Vagina (tissue), 2 donors: ENCODE measurements around the gene SNRPA1. TPM values are rescaled to one million over a fixed set of nuclear protein-coding genes. Genes with fewer than 3 reads are reported as not detected.
A peak's percentile ranks its signal among the peaks of the same experiment; 100 is the strongest.

Experiments used
- DNase-seq, 2 donors: peaks; one replicate each; pipeline ENCODE4 v3.0.0-alpha.2; 2017; ENCODE audit errors: extremely low spot score in 2 of 2
- H3K27ac ChIP-seq: fragments of 200-600 bp; sonication (generic); one replicate; pipeline ENCODE4 v1.5.1; 2019
- H3K27me3 ChIP-seq: fragments of 200-600 bp; sonication (generic); one replicate; pipeline ENCODE4 v1.5.1; 2019
- H3K36me3 ChIP-seq, 2 donors: fragments of 200-600 bp; sonication (generic); one replicate each; pipeline ENCODE4 v1.5.1; 2017 to 2019
- H3K4me1 ChIP-seq: fragments of 200-600 bp; sonication (generic); one replicate; pipeline ENCODE4 v1.5.1; 2019
- H3K4me3 ChIP-seq, 2 donors: fragments of 200-600 bp; sonication (generic); 1 replicate in 1 of 2; 2 replicates in 1 of 2; pipeline ENCODE4 v1.5.1; 2016 to 2019
- H3K9me3 ChIP-seq: fragments of 200-600 bp; sonication (generic); one replicate; pipeline ENCODE4 v1.5.1; 2019
- CTCF ChIP-seq, 3 experiments: fragments of 450-650 bp in 2 of 3; fragments of 200-600 bp in 1 of 3; sonication (generic) in 1 of 3; IDR thresholded peaks; one replicate each; pipeline ENCODE4 v1.5.1; 2017 to 2019; ENCODE audit warnings: antibody characterized with exemption in 3 of 3, mild to moderate bottlenecking in 2 of 3, moderate library complexity in 2 of 3
- POLR2A ChIP-seq, 2 donors: fragments of 450-650 bp; IDR thresholded peaks; one replicate each; pipeline ENCODE4 v1.6.1; 2017; ENCODE audit warnings: antibody characterized with exemption in 2 of 2, mild to moderate bottlenecking in 2 of 2, moderate library complexity in 2 of 2
- POLR2AphosphoS5 ChIP-seq, 2 donors: sonication (generic); formaldehyde crosslinking; IDR thresholded peaks; one replicate each; pipeline ENCODE4 v1.9.0; 2017; ENCODE audit warnings: antibody characterized with exemption in 2 of 2, mild to moderate bottlenecking in 2 of 2, low read depth in 1 of 2; ENCODE audit not compliant: insufficient read depth in 1 of 2
- intact Hi-C: fragments of 100-400 bp; cut with DNase I; formaldehyde crosslinking; loops from one replicate; pipeline ENCODE4 v1.15.1; 2023
- total RNA-seq: library from RNA; depleted of rRNA; stranded (reverse); fragments of >200 nt; gene quantifications from one replicate; pipeline ENCODE4 v1.2.3, GENCODE V29; 2016

SNRPA1 gene
- total RNA-seq, 1 donor from 2014 or later: 30.7 TPM

DNA sequence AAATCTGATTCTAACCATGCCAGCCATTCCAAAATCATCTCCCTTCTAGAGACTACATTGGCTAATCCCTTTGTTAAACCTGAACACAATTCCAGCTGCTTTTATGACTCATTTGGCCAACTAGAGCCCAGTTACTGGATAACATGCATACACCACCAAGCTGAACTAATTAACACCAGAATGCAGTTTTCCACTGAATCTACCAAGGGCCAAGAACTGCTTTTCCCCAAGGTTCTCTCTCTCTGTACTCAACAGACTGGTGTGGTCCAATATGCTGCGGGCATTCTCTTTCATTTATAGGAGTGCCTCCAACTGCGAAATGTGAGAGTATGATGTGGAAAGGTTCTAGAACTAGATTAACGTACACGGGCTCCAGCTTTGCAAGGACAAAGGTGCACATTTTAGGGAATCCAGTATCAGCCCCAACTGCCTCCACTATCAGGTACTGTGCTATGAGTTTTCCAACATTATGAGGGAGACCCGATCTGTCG lies 44.7 kb downstream of the SNRPA1 start:
- TF ChIP-seq POLR2A (IDR thresholded peaks at IDR 0.05) (no peak), POLR2AphosphoS5 (IDR thresholded peaks at IDR 0.05; ENCODE audit: insufficient read depth in 1 of 2, low read depth in 1 of 2) (no peak), CTCF (IDR thresholded peaks at IDR 0.05) (no peak)
- H3K27me3 ChIP-seq: no peaks in the 10 kb centered on the region
- no peaks in the 10 kb centered on the region for H3K36me3 ChIP-seq
- intact Hi-C loops: loop anchor here (2.0 to 10.0 kb wide), 2 partner anchors 162 to 336 kb away; partner anchors contain the start of gene LRRK1
- no peaks in the 10 kb centered on the region for H3K9me3 ChIP-seq
- no peak for DNase-seq
- peaks cover 65% of the 10 kb centered on the region for H3K4me1 ChIP-seq
- peak overlapping the region; percentile 73 to 95 for H3K4me3 ChIP-seq
- H3K27ac ChIP-seq: peak overlapping the region; percentile 73

DNA sequence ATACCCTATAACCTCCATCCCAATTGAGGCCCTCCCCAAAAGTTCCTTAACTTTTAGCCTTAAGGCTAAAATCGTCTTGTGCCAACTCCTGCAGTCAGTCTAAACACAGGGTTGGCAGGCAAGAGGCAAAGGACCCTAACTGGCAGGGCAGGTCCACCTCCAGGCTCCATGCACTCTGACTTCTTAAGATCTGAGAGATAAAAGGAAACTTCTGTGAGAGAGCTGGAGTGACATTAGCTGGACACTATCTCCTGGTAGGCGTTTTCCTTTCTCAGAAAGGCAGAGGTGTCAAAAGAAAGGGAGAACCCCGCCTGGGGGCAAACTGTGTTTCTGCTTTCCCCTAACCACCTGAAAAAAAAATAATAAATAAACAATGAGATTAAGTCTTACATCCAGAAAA lies 46.8 kb downstream of the SNRPA1 start:
- Histone ChIP-seq H3K4me3 (no peak overlapping the region), H3K4me1 (peaks cover 85% of the 10 kb centered on the region)

GRCh38 chr15:101246824-101247745 lies 48.0 kb downstream of the SNRPA1 start:
- TF ChIP-seq POLR2AphosphoS5 (IDR thresholded peaks at IDR 0.05; ENCODE audit: insufficient read depth in 1 of 2, low read depth in 1 of 2) (no peak), POLR2A (IDR thresholded peaks at IDR 0.05) (no peak), CTCF (IDR thresholded peaks at IDR 0.05) (no peak)
- H3K27ac ChIP-seq: no peak overlapping the region
- H3K36me3 ChIP-seq: no peaks in the 10 kb centered on the region
- no peaks in the 10 kb centered on the region for H3K27me3 ChIP-seq
- no peak for DNase-seq
- H3K4me1 ChIP-seq: peaks cover 88% of the 10 kb centered on the region
- H3K4me3 ChIP-seq: no peak overlapping the region
- intact Hi-C loops: loop anchor here (10.0 kb wide), 1 partner anchor 52 kb away; no protein-coding TSS in a partner anchor
- no peaks in the 10 kb centered on the region for H3K9me3 ChIP-seq

More for the DNA sequence above, 46.8 kb downstream of the SNRPA1 start:
- Histone ChIP-seq H3K27ac (no peak overlapping the region), H3K36me3 (no peaks in the 10 kb centered on the region), H3K27me3 (no peaks in the 10 kb centered on the region), H3K9me3 (no peaks in the 10 kb centered on the region)
- DNase-seq: no peak
- no peak for TF ChIP-seq POLR2A (IDR thresholded peaks at IDR 0.05)
- no peak for TF ChIP-seq POLR2AphosphoS5 (IDR thresholded peaks at IDR 0.05; ENCODE audit: insufficient read depth in 1 of 2, low read depth in 1 of 2)
- TF ChIP-seq CTCF (IDR thresholded peaks at IDR 0.05): no peak
- intact Hi-C loops: loop anchor here (10.0 kb wide), 1 partner anchor 53 kb away; no protein-coding TSS in a partner anchor

GRCh38 chr15:101246391-101246790 lies 48.7 kb downstream of the SNRPA1 start:
- Histone ChIP-seq H3K27ac (no peak overlapping the region), H3K4me1 (peaks cover 95% of the 10 kb centered on the region), H3K4me3 (no peak overlapping the region), H3K27me3 (no peaks in the 10 kb centered on the region), H3K36me3 (no peaks in the 10 kb centered on the region), H3K9me3 (no peaks in the 10 kb centered on the region)
- intact Hi-C loops: loop anchor here (10.0 kb wide), 1 partner anchor 52 kb away; no protein-coding TSS in a partner anchor
- DNase-seq: no peak
- TF ChIP-seq POLR2A (IDR thresholded peaks at IDR 0.05) (no peak), POLR2AphosphoS5 (IDR thresholded peaks at IDR 0.05; ENCODE audit: insufficient read depth in 1 of 2, low read depth in 1 of 2) (no peak), CTCF (IDR thresholded peaks at IDR 0.05) (no peak)
